Measurements from ENCODE around the gene LCN2.
A peak's percentile ranks its signal among the peaks of the same experiment; 100 is the strongest.

LCN2 gene

DNA sequence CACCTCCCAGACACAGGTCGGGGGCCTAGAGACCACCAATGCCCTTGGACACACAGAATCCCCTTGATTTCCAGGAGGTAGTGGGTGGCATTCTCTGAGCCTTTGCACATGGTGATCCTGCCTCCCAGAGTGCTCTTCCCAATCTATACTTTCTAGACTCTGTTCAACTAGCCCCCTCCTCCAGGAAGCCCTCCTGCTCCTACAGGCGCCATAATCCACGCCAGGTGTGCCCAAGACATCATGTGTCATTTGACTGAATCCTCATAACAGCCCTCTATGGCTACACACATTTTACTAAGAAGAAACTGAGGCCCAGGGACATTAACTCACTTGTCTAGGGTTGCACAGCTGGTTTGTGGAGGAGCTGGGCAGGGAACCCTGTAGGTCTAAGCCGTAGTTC lies 18.0 kb downstream of the LCN2 start:
- no peak for DNase-seq (ENCODE audit: low read depth)
- TF ChIP-seq, protein P1, sequence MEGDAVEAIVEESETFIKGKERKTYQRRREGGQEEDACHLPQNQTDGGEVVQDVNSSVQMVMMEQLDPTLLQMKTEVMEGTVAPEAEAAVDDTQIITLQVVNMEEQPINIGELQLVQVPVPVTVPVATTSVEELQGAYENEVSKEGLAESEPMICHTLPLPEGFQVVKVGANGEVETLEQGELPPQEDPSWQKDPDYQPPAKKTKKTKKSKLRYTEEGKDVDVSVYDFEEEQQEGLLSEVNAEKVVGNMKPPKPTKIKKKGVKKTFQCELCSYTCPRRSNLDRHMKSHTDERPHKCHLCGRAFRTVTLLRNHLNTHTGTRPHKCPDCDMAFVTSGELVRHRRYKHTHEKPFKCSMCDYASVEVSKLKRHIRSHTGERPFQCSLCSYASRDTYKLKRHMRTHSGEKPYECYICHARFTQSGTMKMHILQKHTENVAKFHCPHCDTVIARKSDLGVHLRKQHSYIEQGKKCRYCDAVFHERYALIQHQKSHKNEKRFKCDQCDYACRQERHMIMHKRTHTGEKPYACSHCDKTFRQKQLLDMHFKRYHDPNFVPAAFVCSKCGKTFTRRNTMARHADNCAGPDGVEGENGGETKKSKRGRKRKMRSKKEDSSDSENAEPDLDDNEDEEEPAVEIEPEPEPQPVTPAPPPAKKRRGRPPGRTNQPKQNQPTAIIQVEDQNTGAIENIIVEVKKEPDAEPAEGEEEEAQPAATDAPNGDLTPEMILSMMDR (conservative IDR thresholded peaks at IDR 0.05; ENCODE audit: low read length) = no peak
- no peak overlapping the region for H3K4me3 ChIP-seq (ENCODE audit: low read length)

DNA sequence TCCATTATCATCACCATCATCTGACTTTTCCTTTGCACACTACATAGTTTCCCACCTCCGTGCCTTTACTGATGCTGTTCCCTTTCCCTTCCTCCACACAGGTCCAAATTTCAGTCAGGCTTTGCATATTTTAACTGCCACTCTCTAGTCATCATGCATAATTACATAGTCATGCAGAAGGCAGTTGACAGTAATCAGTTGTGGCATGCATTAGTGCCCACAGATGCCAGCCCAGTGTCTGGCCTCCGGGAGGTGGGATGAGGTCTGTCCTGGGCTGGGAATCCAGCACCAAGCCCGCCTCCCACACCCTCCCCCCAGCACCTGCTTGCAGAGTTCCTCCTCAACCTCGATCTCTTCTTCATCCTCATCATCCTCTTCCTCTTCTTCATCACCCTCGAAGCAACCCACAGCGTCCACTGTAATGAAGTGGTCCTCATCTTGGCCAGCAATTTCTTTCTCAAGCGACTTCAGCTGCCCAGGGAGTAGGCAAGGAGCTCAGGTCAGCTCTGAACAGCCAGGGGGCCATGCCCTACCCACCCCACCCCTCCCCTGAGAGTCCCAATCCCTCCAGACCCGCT lies 19.6 kb downstream of the LCN2 start:
- no peak overlapping the region for H3K4me3 ChIP-seq (ENCODE audit: low read length)
- no peak for DNase-seq (ENCODE audit: low read depth)
- TF ChIP-seq, protein P1 (conservative IDR thresholded peaks at IDR 0.05; ENCODE audit: low read length) = no peak

DNA sequence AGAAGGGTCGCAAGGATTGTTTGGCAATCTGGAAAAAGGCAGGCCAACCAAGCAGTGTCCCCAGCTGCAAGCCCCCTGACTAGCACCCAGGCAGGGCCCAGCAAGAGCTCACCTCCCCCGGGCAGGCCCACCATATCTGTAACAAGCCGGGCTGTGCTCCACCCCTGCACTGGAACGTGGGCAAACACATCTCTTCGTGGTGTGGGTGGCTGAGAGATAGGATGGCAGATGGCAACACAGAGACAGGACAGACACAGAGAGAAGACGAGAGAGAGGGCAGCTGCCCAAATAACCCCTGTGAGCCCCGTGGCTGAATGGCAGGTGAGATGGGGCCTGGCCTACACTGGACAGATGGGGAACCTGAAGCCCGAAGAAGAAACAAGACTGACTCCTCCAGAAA lies 20.2 kb downstream of the LCN2 start:
- no peak overlapping the region for H3K4me3 ChIP-seq (ENCODE audit: low read length)
- TF ChIP-seq, protein P1 (conservative IDR thresholded peaks at IDR 0.05; ENCODE audit: low read length) = no peak
- DNase-seq (ENCODE audit: low read depth) = no peak

DNA sequence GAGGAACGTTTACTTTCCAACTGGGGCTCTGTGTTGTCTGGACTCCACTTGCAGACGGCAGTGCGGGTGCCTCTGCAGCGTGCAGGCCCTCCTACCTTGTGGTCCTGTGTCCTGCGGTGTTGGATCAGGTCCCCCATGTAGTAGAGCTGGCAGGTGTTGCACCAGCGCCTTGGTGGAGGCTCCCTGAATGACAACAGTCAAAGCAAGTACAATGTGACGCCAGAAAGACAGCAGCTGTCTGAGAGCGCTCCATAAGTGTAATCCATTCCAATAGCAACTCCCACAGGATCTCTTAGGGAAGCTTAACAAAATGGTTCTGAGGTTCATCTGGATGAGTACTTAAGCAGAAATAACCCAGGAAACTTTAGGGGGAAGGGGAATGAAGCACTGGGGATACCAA lies 20.7 kb downstream of the LCN2 start:
- TF ChIP-seq, protein P1 (conservative IDR thresholded peaks at IDR 0.05; ENCODE audit: low read length) = no peak
- no peak for DNase-seq (ENCODE audit: low read depth)
- H3K4me3 ChIP-seq (ENCODE audit: low read length) = no peak overlapping the region

DNA sequence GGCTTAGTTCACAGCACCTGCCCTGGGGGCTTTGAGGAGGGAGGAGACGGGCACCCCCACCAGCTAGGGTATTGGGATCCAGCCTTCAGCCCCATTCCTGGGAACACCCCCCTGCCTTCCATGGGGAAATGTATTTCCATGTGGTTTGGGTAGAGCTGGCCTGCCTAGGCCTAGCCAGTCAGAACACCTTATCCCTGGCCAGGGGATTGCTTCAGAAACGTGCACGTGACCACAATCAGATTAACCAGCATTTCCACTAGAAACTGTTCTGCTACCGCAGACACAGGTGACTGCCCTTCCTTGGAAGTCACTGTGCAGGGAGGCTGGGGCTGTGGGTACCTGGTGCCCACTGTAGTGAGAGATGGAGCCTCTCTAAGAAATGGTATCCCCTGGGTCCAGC lies 24.8 kb downstream of the LCN2 start:
- DNase-seq (ENCODE audit: low read depth) = no peak
- TF ChIP-seq, protein P1 (conservative IDR thresholded peaks at IDR 0.05; ENCODE audit: low read length) = no peak
- no peak overlapping the region for H3K4me3 ChIP-seq (ENCODE audit: low read length)

DNA sequence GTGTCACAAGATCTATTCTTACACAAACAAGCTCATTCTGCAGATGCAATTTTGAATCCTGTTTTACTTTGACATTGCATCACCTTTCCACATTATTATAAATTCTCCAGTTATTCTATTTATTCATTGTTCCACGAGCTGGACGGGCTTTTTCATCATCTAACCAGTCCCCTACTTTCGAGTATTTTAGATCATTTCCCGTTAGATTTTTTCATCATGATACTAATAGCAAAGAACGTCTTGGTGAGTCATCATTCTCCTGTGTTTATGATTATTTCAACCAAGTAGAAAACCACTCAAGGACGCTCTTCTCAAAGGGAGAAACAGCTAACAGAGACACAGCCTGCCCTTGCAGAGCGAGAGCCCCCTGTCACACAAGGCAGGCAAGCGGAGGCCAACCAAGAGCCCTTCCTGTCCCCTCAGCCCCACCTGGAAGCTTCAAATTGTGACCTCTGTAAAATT lies 25.9 kb downstream of the LCN2 start:
- peak; percentile 15 for DNase-seq (ENCODE audit: low read depth)

DNA sequence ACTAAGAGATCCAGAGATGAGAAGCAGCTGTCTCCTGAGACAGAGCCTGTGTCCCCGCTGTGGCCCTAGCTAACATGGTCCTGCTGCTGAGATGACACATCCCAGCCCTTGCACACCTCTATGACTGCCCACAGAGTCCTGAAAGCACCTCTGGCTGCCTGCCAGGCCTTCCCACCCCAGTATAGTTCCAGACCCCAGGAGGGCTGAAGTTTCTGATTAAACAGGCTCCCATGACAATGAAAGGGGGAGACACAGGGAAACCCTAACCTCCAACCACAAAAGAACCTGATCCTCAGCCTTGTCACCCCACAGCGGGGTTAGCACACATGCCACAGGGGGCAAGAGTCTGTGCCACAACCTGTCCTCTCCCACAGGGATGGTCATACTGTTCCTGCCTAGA lies 26.5 kb downstream of the LCN2 start:
- no peak overlapping the region for H3K4me3 ChIP-seq (ENCODE audit: low read length)
- TF ChIP-seq, protein P1 (conservative IDR thresholded peaks at IDR 0.05; ENCODE audit: low read length) = no peak
- no peak for DNase-seq (ENCODE audit: low read depth)

More for the DNA sequence above, 25.9 kb downstream of the LCN2 start:
- TF ChIP-seq, protein P1 (conservative IDR thresholded peaks at IDR 0.05; ENCODE audit: low read length) = no peak
- H3K4me3 ChIP-seq (ENCODE audit: low read length) = no peak overlapping the region
